ENCODE results near the gene SEC22A.

SEC22A gene

GRCh38 chr3:123299581-123299980 is 97.8 kb downstream of the SEC22A start:
- TF ChIP-seq, protein P1, sequence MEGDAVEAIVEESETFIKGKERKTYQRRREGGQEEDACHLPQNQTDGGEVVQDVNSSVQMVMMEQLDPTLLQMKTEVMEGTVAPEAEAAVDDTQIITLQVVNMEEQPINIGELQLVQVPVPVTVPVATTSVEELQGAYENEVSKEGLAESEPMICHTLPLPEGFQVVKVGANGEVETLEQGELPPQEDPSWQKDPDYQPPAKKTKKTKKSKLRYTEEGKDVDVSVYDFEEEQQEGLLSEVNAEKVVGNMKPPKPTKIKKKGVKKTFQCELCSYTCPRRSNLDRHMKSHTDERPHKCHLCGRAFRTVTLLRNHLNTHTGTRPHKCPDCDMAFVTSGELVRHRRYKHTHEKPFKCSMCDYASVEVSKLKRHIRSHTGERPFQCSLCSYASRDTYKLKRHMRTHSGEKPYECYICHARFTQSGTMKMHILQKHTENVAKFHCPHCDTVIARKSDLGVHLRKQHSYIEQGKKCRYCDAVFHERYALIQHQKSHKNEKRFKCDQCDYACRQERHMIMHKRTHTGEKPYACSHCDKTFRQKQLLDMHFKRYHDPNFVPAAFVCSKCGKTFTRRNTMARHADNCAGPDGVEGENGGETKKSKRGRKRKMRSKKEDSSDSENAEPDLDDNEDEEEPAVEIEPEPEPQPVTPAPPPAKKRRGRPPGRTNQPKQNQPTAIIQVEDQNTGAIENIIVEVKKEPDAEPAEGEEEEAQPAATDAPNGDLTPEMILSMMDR (IDR thresholded peaks at IDR 0.05) = no peak
- no peak for TF ChIP-seq ZFX (IDR thresholded peaks at IDR 0.05; ENCODE audit: borderline replicate concordance)

GRCh38 chr3:123300056-123300455 is 98.3 kb downstream of the SEC22A start:
- no peak overlapping the region for H3K27ac ChIP-seq
- no peak for TF ChIP-seq ZFX (IDR thresholded peaks at IDR 0.05; ENCODE audit: borderline replicate concordance)
- TF ChIP-seq, protein P1 (IDR thresholded peaks at IDR 0.05) = no peak

More at GRCh38 chr3:123299581-123299980, 97.8 kb downstream of the SEC22A start:
- no peak overlapping the region for H3K27ac ChIP-seq

GRCh38 chr3:123300583-123300982 is 98.8 kb downstream of the SEC22A start:
- no peak overlapping the region for H3K27ac ChIP-seq
- TF ChIP-seq, protein P1 (IDR thresholded peaks at IDR 0.05) = no peak
- TF ChIP-seq ZFX (IDR thresholded peaks at IDR 0.05; ENCODE audit: borderline replicate concordance) = no peak

DNA sequence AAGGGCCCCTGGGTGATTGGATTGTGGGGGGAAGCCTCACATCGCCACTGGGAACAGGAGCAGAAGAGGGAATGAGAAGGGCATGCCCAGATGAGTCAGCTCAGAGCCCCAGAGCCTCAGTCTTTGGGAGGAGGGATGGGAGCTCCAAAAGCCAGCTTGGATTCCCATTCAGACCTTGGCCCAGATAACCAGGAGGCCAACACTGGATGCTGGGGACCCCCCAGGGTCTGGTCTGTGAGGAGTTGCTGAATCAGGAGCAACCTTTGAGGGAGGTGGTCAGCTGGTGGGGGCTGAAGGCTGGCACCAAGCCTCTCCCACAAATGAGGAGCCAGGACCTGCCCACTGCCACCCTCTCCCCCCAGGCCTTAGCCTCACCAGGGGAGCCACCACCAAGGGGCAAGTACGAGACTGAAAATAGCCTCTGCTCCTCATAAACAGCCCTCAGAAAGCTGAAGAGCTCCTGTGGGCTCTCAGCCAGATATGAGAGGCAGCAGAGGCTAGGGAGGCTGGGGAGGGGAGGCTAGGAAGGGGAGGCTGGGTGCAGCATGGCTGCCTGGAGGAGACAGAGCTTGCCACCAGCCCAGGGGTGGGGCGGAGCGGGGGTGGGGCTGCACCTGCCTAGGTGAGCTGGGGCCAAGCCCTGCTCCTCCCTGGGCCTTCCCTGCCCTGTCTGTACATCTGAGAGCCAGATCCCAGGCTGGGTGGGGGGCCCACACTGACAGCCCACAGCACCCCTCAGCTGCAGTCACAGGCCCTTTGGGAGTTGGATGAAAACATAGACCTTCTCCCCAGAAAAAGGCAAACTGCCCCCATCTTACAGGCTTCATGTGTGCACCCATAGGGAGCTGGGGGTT is 99.8 kb downstream of the SEC22A start:
- TF ChIP-seq ZFX (IDR thresholded peaks at IDR 0.05; ENCODE audit: borderline replicate concordance) = no peak
- TF ChIP-seq, protein P1 (IDR thresholded peaks at IDR 0.05) = no peak
- H3K27ac ChIP-seq = no peak overlapping the region

DNA sequence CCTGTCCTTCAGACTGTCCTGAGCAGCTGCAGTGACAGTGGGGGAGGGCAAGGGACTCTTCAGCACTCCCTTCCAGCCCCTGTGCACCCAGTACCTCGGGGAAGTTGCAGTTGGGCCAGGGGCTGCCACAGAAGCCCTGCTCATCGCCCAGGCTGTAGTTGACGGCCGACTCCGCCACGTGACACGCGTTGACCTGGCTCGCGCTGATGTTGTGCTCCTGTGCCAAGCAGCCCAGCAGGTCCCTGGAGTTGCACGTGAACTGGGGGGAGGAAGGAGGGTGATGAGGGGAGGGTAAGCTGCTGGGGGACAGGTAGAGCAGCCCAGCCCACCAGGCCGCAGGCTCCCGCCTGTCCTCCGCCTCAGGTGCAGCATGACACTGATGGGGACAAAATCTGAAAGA is 101.2 kb downstream of the SEC22A start:
- TF ChIP-seq, protein P1 (IDR thresholded peaks at IDR 0.05) = no peak
- TF ChIP-seq ZFX (IDR thresholded peaks at IDR 0.05; ENCODE audit: borderline replicate concordance) = no peak
- H3K27ac ChIP-seq = no peak overlapping the region

- no peak for TF ChIP-seq ZFX (IDR thresholded peaks at IDR 0.05; ENCODE audit: borderline replicate concordance)
- TF ChIP-seq, protein P1 (IDR thresholded peaks at IDR 0.05) = no peak
- H3K27ac ChIP-seq = no peak overlapping the region
Measured at GRCh38 chr3:123303976-123304560, 102.3 kb downstream of the SEC22A start.

- H3K27ac ChIP-seq = no peak overlapping the region
- TF ChIP-seq, protein P1 (IDR thresholded peaks at IDR 0.05) = no peak
- no peak for TF ChIP-seq ZFX (IDR thresholded peaks at IDR 0.05; ENCODE audit: borderline replicate concordance)
Measured at GRCh38 chr3:123305192-123305591, 103.4 kb downstream of the SEC22A start.

Measured in 22Rv1 (cell line).